Activated T-cell treated with anti-CD3 and anti-CD28 coated beads for 4 hours (primary cell): ENCODE data around the gene LCK.

ENCODE experiments used
- DNase-seq: peaks from one replicate; pipeline ENCODE4 v3.0.0-alpha.2; 2020

LCK gene

GRCh38 chr1:32250893-32251716 lies at the start of gene LCK:
Gene LCK (plus strand): TSS chr1:32251265. CDS start chr1:32274330, 23,065 bp downstream.
- peak; percentile 46 for DNase-seq

- DNase-seq, result no peak
Observed at GRCh38 chr1:32204943-32205361, 46.1 kb upstream of the LCK start.

GRCh38 chr1:32205401-32206370 lies 45.4 kb upstream of the LCK start, which contains the start of gene IQCC:
Gene IQCC (plus strand): TSS chr1:32205671. CDS start chr1:32205682, 11 bp downstream.
- peak; percentile 78 for DNase-seq

- DNase-seq, result no peak
Observed at GRCh38 chr1:32208469-32208868, 42.6 kb upstream of the LCK start.

GRCh38 chr1:32208891-32209328 lies 42.2 kb upstream of the LCK start, which contains the start of gene DCDC2B:
Gene DCDC2B (plus strand): TSS chr1:32209089. CDS start chr1:32209094, 5 bp downstream.
- no peak for DNase-seq

- peak; percentile 56 for DNase-seq
Observed at GRCh38 chr1:32215629-32216480, 35.2 kb upstream of the LCK start.

GRCh38 chr1:32216566-32216965 lies 34.5 kb upstream of the LCK start:
- DNase-seq, result no peak

- DNase-seq, result no peak
Observed at GRCh38 chr1:32219022-32219421, 32.0 kb upstream of the LCK start.

- no peak for DNase-seq
Observed at GRCh38 chr1:32220746-32221580, 30.1 kb upstream of the LCK start.

GRCh38 chr1:32221581-32221979 lies 29.5 kb upstream of the LCK start:
- no peak for DNase-seq

- DNase-seq, result peak; percentile 91
Observed at GRCh38 chr1:32221980-32222755, 28.9 kb upstream of the LCK start, which contains the start of the genes EIF3I and TMEM234. Gene EIF3I (plus strand): TSS chr1:32222407. CDS start chr1:32222442, 35 bp downstream. Gene TMEM234 (minus strand): TSS chr1:32222353. CDS start chr1:32222322, 31 bp downstream.

GRCh38 chr1:32223683-32224082 lies 27.4 kb upstream of the LCK start:
- no peak for DNase-seq

- no peak for DNase-seq
Observed at GRCh38 chr1:32224285-32224684, 26.8 kb upstream of the LCK start.

GRCh38 chr1:32228771-32229170 lies 22.3 kb upstream of the LCK start:
- no peak for DNase-seq

- no peak for DNase-seq
Observed at GRCh38 chr1:32231843-32232432, 19.1 kb upstream of the LCK start.

GRCh38 chr1:32232558-32233304 lies 18.3 kb upstream of the LCK start:
- DNase-seq, result no peak

- no peak for DNase-seq
Observed at GRCh38 chr1:32234792-32235191, 16.3 kb upstream of the LCK start.

GRCh38 chr1:32239337-32239736 lies 11.7 kb upstream of the LCK start:
- DNase-seq, result no peak

GRCh38 chr1:32239790-32240139 lies 11.3 kb upstream of the LCK start:
- no peak for DNase-seq
